ENCODE data around the gene TUBA4B. TPM values are rescaled to one million over a fixed set of nuclear protein-coding genes. Genes with fewer than 3 reads are reported as not detected.

The TUBA4B gene
- total RNA-seq, 1 experiment from 2014 or later: not detected

DNA sequence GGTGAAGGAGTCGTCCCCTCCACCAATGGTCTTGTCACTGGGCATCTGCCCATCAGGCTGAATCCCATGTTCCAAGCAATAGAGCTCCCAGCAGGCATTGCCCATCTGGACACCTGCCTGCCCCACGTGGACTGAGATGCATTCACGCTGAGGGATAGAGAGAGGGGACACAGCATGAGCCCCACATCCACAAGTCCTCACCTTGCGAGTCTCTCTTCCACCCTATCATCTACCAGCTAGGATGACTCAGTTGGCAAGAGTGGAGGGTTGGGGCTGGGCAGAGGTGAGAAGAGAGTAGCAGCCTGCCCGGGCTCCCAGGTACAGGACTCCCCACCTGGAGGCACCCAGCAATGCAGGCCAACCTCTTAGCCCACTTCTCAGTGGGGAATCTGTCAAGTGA lies 959 bp upstream of the TUBA4B start:
- no peak overlapping the region for H3K14ac ChIP-seq (ENCODE audit: insufficient read depth, low read length)
- H2BK5ac ChIP-seq (ENCODE audit: insufficient read length, low read length): no peak overlapping the region
- no peak overlapping the region for H3K27ac ChIP-seq (ENCODE audit: insufficient read length, low read depth, low read length)
- H3K27ac Mint-ChIP-seq: no peak overlapping the region
- H3K4me2 ChIP-seq (ENCODE audit: insufficient read depth, insufficient read length, low read length): peak overlapping the region; percentile 72
- no peak overlapping the region for H3K56ac ChIP-seq (ENCODE audit: insufficient read length, low read depth, low read length)
- H3K36me3 Mint-ChIP-seq (ENCODE audit: insufficient read depth in 1 of 3, low read depth in 3 of 3): peaks cover 9 to 24% (median 23%) of the 10 kb centered on the region in 3 experiments; a peak in 6 of 7 replicates
- no peak overlapping the region for H2BK12ac ChIP-seq (ENCODE audit: insufficient read length, low read depth, low read length)
- peaks cover 21% of the 10 kb centered on the region for H3K27me3 ChIP-seq (ENCODE audit: insufficient read depth, low read length)
- no peak overlapping the region for H3T11ph ChIP-seq (ENCODE audit: low read length)
- no peak for DNase-seq
- H3K9me3 Mint-ChIP-seq: peaks cover 0 to 2% of the 10 kb centered on the region in 2 experiments; a peak in 3 of 5 replicates
- peaks cover 22% of the 10 kb centered on the region for H3K23me2 ChIP-seq (ENCODE audit: insufficient read length, low read depth, low read length, poor library complexity, severe bottlenecking)
- TF ChIP-seq CTCF (conservative IDR thresholded peaks at IDR 0.05): no peak
- H4K20me1 ChIP-seq (ENCODE audit: control insufficient read depth, insufficient read depth, insufficient read length): no peaks in the 10 kb centered on the region
- no peak overlapping the region for H4K8ac ChIP-seq (replicated peaks; ENCODE audit: insufficient read length, low read depth, low read length)
- no peak overlapping the region for H3K4ac ChIP-seq (ENCODE audit: low read depth, low read length)
- H3K18ac ChIP-seq (ENCODE audit: insufficient read length, low read depth, low read length): no peak overlapping the region
- peak overlapping the region; percentile 69 to 88 for H3K4me3 Mint-ChIP-seq
- H2AK5ac ChIP-seq (ENCODE audit: insufficient read length, low read length): no peak overlapping the region
- no peak overlapping the region for H3K9ac ChIP-seq (ENCODE audit: extremely low read depth, insufficient read length, low read length)
- no peak overlapping the region for H4K5ac ChIP-seq (ENCODE audit: insufficient read length, low read depth, low read length)
- H3K9me3 ChIP-seq (ENCODE audit: control insufficient read depth, low read depth, low read length): no peaks in the 10 kb centered on the region
- H3K4me1 ChIP-seq (ENCODE audit: insufficient read depth, low read length): peaks cover 3% of the 10 kb centered on the region; the same call in 1 of the 2 replicates
- no peak overlapping the region for H2BK20ac ChIP-seq (ENCODE audit: low read depth, low read length, poor library complexity, severe bottlenecking)
- H3K23ac ChIP-seq (ENCODE audit: insufficient read length, low read depth, low read length): no peak overlapping the region
- H3K4me1 Mint-ChIP-seq: peaks cover 28 to 40% of the 10 kb centered on the region in 2 experiments
- H4K91ac ChIP-seq (ENCODE audit: insufficient read length, low read depth, low read length): no peak overlapping the region
- WGBS (ENCODE audit: extremely low coverage, insufficient read length, low lambda C conversion rate): no CpG with 5 or more reads among the region's 5 CpGs
- H2BK15ac ChIP-seq (ENCODE audit: low read depth, low read length): no peak overlapping the region
- H3K79me1 ChIP-seq (ENCODE audit: insufficient read depth, low read depth, low read length, poor library complexity, severe bottlenecking): no peaks in the 10 kb centered on the region
- no peaks in the 10 kb centered on the region for H3K79me2 ChIP-seq (ENCODE audit: insufficient read depth, low read length)
- peaks cover 62% of the 10 kb centered on the region for H3K27me3 Mint-ChIP-seq (ENCODE audit: low read depth)
- no peak overlapping the region for H2AFZ ChIP-seq (ENCODE audit: low read length)
- H2BK120ac ChIP-seq (ENCODE audit: low read depth, low read length, poor library complexity, severe bottlenecking): no peak overlapping the region
